Panc1 (cell line): Measurements from ENCODE around the gene EMID1.

Source experiments
- CTCF ChIP-seq: fragments of 450-650 bp; IDR thresholded peaks from 2 replicates; pipeline ENCODE4 v1.5.1; 2017; ENCODE audit warnings: mild to moderate bottlenecking
- POLR2AphosphoS5 ChIP-seq: IDR thresholded peaks from 2 replicates; pipeline ENCODE4 v1.6.1; 2012; ENCODE audit warnings: mild to moderate bottlenecking, low read depth, low read length, moderate library complexity
- REST ChIP-seq, 2 experiments: IDR thresholded peaks; 2 replicates each; pipeline ENCODE4 v1.6.1; 2011 to 2012; ENCODE audit warnings: low read depth in 2 of 2, control low read depth in 1 of 2, low read length in 1 of 2, mild to moderate bottlenecking in 1 of 2, moderate library complexity in 1 of 2; ENCODE audit not compliant: insufficient read depth in 1 of 2
- SIN3A ChIP-seq: IDR thresholded peaks from 2 replicates; pipeline ENCODE4 v1.6.1; 2012; ENCODE audit warnings: low read depth, mild to moderate bottlenecking, low read length, moderate library complexity, borderline replicate concordance; ENCODE audit not compliant: insufficient read depth
- TCF7L2 ChIP-seq: IDR thresholded peaks from 2 replicates; pipeline ENCODE4 v1.6.1; 2011; ENCODE audit warnings: mild to moderate bottlenecking, low read depth, low read length, inconsistent platforms

GRCh38 chr22:29269731-29270474, 64.2 kb downstream of the EMID1 start:
- TF ChIP-seq POLR2AphosphoS5: no peak; the same call in 1 of the 2 replicates
- TF ChIP-seq CTCF: no peak
- no peak for TF ChIP-seq SIN3A
- TF ChIP-seq REST (IDR thresholded peaks at IDR 0.05; ENCODE audit: insufficient read depth in 1 of 2, low read depth in 2 of 2, low read length in 1 of 2): no peak
- TF ChIP-seq TCF7L2: no peak
